ENCODE measurements around the gene ZNRF1. TPM values are rescaled to one million over a fixed set of nuclear protein-coding genes. Genes with fewer than 3 reads are reported as not detected.
"Not testable (repeated sequence)": the region's sequence is repeated elsewhere in the genome, so short reads cannot be mapped to it uniquely, and the experiment has no call there.

ZNRF1 gene
- total RNA-seq, 4 donors from 2014 or later = 19.3 to 46.7 (median 32.9) TPM

DNA sequence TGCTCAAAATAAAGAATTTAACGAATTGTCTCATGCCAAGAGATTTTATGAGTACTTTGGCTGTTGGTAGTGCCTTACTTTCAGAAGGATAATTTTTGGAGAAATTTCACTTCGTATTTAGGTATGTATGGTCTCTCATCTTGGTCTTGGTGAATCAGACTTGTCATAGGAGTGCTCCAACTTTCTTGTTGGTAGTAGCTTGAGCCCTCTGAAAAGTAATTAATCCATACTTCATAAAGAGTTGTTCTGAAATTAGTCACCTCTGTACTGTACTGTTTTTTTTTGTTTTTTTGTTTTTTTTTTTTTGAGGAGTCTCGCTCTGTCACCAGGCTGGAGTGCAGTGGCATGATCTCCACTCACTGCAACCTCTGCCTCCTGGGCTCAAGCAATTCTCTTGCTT is 11.6 kb downstream of the ZNRF1 start:
- intact Hi-C loops (cut with DNase I; ENCODE audit: low total_unique reads) = no loop called here

DNA sequence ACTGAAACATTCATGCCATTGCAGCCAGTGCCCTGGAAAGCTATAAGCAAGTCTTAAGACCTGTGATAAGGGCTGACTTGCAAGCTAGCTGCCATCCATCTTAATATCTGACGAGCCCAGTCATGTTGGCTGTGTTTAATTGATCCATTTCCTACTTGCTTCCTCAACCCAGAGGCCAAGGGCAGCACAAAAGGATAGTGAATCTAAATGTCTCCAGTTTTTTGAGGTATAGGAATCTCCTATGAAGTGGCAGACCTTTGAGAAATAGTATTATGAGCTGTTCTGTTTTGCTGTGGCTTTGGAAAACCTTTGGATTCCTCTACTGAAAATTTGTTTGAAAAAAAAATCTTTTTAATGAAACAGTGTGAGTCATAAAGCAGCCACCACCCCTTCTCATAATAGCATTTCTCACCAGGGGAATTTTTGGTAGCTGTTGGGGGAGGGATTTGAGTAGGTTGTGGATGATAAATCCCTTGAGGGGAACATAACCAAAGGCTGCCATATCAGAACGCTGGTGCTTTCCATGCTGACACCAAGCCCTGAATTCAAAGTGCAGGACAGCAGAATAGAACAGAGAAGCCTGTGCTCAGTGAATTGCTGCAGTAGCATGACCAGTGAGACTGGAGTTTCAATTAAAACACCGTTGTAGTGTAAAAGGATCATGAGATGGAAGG is 12.9 kb downstream of the ZNRF1 start:
- DNase-seq (ENCODE audit: low spot score in 2 of 2) = peak; percentile 36 to 52
- TF ChIP-seq POLR2A (IDR thresholded peaks at IDR 0.05) = no peak
- TF ChIP-seq, protein P1, sequence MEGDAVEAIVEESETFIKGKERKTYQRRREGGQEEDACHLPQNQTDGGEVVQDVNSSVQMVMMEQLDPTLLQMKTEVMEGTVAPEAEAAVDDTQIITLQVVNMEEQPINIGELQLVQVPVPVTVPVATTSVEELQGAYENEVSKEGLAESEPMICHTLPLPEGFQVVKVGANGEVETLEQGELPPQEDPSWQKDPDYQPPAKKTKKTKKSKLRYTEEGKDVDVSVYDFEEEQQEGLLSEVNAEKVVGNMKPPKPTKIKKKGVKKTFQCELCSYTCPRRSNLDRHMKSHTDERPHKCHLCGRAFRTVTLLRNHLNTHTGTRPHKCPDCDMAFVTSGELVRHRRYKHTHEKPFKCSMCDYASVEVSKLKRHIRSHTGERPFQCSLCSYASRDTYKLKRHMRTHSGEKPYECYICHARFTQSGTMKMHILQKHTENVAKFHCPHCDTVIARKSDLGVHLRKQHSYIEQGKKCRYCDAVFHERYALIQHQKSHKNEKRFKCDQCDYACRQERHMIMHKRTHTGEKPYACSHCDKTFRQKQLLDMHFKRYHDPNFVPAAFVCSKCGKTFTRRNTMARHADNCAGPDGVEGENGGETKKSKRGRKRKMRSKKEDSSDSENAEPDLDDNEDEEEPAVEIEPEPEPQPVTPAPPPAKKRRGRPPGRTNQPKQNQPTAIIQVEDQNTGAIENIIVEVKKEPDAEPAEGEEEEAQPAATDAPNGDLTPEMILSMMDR (IDR thresholded peaks at IDR 0.05) = no peak
- no peak overlapping the region for H3K4me3 ChIP-seq (ENCODE audit: low read depth, poor library complexity, severe bottlenecking)
- 8 to 9% methylated on average over 3 of the region's 3 CpGs for WGBS, 2 donors
- intact Hi-C loops (cut with DNase I; ENCODE audit: low total_unique reads) = no loop called here

More for the DNA sequence above, 11.6 kb downstream of the ZNRF1 start:
- TF ChIP-seq, protein P1 (IDR thresholded peaks at IDR 0.05) = no peak
- no peak for TF ChIP-seq POLR2A (IDR thresholded peaks at IDR 0.05)
- H3K4me3 ChIP-seq (ENCODE audit: low read depth, poor library complexity, severe bottlenecking) = no peak overlapping the region
- 33 to 68% methylated on average over 3 of the region's 3 CpGs for WGBS, 2 donors
- no peak for DNase-seq (ENCODE audit: low spot score in 2 of 2)

DNA sequence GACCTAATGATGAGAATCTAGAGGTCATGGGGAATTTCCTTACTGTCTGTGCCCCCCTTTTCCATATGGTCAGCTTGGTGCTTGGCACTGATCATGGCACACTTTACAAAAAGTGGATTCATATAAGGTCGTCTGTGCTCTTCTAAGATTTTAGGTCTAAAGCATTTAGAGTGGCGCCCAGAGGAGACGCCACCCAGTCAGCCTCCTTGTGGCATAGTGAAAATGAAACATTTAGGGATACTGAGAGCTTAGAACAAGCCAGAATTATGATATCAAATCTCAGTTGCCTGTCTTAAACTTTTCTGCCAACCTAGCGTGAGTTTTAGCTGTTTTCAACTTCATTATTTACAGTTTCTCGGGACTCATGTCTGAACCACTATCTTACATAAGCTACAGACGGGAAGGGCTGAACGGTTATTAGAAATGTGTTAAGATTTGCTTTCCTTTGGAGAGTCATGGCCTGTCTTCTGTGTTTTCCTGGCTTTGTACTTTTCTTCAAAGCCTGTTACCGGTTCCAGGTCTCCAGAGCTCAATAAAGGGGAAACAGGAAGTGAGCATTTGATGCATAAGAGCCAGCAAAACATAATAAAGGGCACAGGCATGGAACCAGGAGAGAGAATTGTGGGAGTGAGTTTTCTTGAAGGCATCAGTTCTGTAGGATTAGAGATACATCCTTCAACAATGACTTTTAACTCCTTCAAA is 13.7 kb downstream of the ZNRF1 start:
- H3K4me3 ChIP-seq (ENCODE audit: low read depth, poor library complexity, severe bottlenecking) = no peak overlapping the region
- no peak for TF ChIP-seq POLR2A (IDR thresholded peaks at IDR 0.05)
- TF ChIP-seq, protein P1 (IDR thresholded peaks at IDR 0.05) = no peak
- intact Hi-C loops (cut with DNase I; ENCODE audit: low total_unique reads) = no loop called here
- DNase-seq (ENCODE audit: low spot score in 2 of 2) = peak in 1 of 2 donors; percentile 28
- WGBS, 2 donors = 26 to 34% methylated on average over 8 of the region's 8 CpGs

DNA sequence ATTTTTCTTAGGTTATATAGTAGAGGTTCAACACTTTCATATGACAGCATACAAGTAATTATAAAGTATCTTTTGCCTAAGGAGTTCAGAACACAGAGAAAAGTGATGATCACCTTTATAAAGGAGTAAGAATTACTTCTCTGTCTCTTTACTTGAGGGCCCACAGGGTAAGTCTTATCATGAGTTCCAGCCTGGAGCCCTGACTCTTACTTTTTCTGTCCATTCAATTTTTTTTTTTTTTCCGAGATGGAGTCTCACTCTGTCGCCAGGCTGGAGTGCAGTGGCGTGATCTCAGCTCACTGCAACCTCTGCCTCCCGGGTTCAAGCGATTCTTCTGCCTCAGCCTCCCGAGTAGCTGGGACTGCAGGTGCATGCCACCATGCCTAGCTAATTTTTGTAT is 14.3 kb downstream of the ZNRF1 start:
- H3K4me3 ChIP-seq (ENCODE audit: low read depth, poor library complexity, severe bottlenecking); DNase-seq (ENCODE audit: low spot score in 2 of 2); intact Hi-C loops (cut with DNase I; ENCODE audit: low total_unique reads): not testable (repeated sequence)
- 89 to 91% methylated on average over 6 of the region's 6 CpGs for WGBS, 2 donors

DNA sequence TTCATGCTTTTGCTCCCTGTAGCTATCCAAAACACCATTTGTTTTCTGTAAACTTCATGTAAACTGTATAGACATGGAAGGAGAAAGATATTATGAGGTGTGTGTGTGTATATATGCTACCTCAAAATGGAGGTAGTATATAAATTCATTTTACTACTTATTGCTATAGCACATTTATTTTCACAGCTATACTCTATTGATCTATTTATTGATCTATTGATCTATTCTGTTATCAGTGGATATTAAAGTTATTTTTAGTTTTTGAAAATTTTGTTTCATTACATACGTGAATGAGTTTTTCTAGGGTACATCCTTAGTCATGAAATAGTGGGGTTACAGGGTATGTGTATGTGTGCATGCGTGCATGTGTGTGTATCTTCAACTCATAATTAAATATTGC is 15.5 kb downstream of the ZNRF1 start:
- 54 to 96% methylated on average over 2 of the region's 2 CpGs for WGBS, 2 donors
- intact Hi-C loops (cut with DNase I; ENCODE audit: low total_unique reads) = no loop called here
- H3K4me3 ChIP-seq (ENCODE audit: low read depth, poor library complexity, severe bottlenecking) = no peak overlapping the region
- TF ChIP-seq POLR2A (IDR thresholded peaks at IDR 0.05) = no peak
- TF ChIP-seq, protein P1 (IDR thresholded peaks at IDR 0.05) = no peak
- DNase-seq (ENCODE audit: low spot score in 2 of 2) = no peak

DNA sequence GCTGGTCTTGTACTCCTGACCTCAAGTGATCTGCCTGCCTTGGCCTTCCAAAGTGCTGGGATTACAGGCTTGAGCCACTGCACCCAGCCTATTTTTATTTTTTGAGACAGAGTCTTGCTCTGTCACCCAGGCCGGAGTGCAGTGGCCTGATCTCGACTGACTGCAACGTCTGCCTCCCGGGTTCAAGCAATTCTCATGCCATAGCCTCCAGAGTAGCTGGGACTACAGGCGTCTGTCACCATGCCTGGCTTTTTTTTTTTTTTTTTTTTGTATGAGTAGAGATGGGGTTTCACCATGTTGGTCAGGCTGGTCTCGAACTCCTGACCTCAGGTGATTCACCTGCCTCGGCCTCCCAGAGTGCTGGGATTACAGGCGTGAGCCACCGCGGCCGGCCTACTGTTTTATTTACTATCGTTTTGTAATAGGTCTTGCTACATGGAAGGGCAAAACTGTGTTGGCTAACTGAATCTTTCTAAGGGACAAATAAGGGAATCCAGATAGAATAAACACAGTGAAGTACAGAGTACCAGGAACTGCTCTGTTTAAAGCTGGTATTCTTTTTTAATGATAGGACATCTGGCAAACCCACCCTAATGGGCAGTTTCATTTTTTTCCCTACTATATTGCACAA is 17.7 kb downstream of the ZNRF1 start:
- intact Hi-C loops (cut with DNase I; ENCODE audit: low total_unique reads); H3K4me3 ChIP-seq (ENCODE audit: low read depth, poor library complexity, severe bottlenecking): not testable (repeated sequence)
- DNase-seq (ENCODE audit: low spot score in 2 of 2) = peak in 1 of 2 donors; percentile 45
- 92 to 94% methylated on average over 12 of the region's 12 CpGs for WGBS, 2 donors

Data from lower leg skin (tissue), 4 donors.